ENCODE results near the gene KDM2A.

DNA sequence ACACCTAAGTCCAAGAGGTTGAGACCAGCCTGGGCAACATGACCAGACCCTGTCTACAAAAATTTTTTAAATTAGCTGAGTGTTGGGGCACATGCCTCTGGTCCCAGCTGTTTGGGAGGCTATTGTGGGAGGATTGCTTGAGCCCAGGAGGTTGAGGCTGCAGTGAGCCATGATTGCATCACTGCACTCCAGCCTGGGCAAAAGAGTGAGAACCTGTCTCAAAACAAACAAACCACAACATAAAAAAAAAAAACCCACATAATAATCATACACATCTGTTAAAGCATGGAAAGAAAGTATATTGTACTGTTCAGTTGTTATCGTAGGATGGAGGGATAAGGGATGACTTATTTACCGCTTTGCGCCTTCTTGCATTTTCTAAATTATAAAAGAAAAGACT, 111.3 kb downstream of the KDM2A start:
- TF ChIP-seq CTCF (conservative IDR thresholded peaks at IDR 0.05 in 1 of 2, IDR thresholded peaks at IDR 0.05 in 1 of 2; ENCODE audit: extremely low read depth in 1 of 2, insufficient read depth in 1 of 2, low read depth in 1 of 2, low read length in 2 of 2) (no peak), EZH2 (IDR thresholded peaks at IDR 0.05; ENCODE audit: borderline replicate concordance, low read length) (no peak)
